SU-DHL-6 (cell line): ENCODE data around the gene MEI4.
"Not testable (repeated sequence)": the region's sequence is repeated elsewhere in the genome, so short reads cannot be mapped to it uniquely, and the experiment has no call there.

Experiments
- H2AFZ ChIP-seq: fragments of 200-600 bp; sonication (generic); 2 replicates; pipeline ENCODE4 v1.6.1; 2014; ENCODE audit warnings: low read depth, mild to moderate bottlenecking, moderate library complexity, mixed read lengths, antibody characterized with exemption, low read length; ENCODE audit not compliant: severe bottlenecking
- H3F3A ChIP-seq: fragments of 200-600 bp; shearing (Covaris generic); 2 replicates; pipeline ENCODE4 v1.6.0; 2016; ENCODE audit warnings: antibody characterized with exemption, mild to moderate bottlenecking; ENCODE audit not compliant: insufficient read depth
- H3K27ac ChIP-seq: fragments of 200-600 bp; sonication (generic); 2 replicates; pipeline ENCODE4 v1.5.1; 2016; ENCODE audit warnings: low read depth, mild to moderate bottlenecking, low read length, moderate library complexity, mixed read lengths
- H3K27me3 ChIP-seq: fragments of 200-600 bp; sonication (generic), shearing (Covaris generic); 2 replicates; pipeline ENCODE4 v1.6.0; 2014; ENCODE audit warnings: mild to moderate bottlenecking, low read length
- H3K36me3 ChIP-seq: fragments of 200-600 bp; sonication (generic); 2 replicates; pipeline ENCODE4 v1.6.1; 2014; ENCODE audit warnings: mild to moderate bottlenecking, low read length, mixed read lengths
- H3K4me2 ChIP-seq: fragments of 300-600, 200-600 bp; shearing (Covaris generic), sonication (generic); 2 replicates; pipeline ENCODE4 v1.6.0; 2014; ENCODE audit warnings: low read length, low read depth, mild to moderate bottlenecking; ENCODE audit not compliant: poor library complexity, severe bottlenecking
- H3K4me3 ChIP-seq: fragments of 200-600 bp; sonication (generic); 2 replicates; pipeline ENCODE4 v1.5.1; 2014; ENCODE audit warnings: antibody characterized with exemption, low read length, mild to moderate bottlenecking, mixed read lengths; ENCODE audit not compliant: insufficient read depth, poor library complexity, severe bottlenecking
- H3K79me2 ChIP-seq: fragments of 200-600 bp; sonication (generic); 2 replicates; pipeline ENCODE4 v1.6.1; 2014; ENCODE audit warnings: mild to moderate bottlenecking, low read length, moderate library complexity; ENCODE audit not compliant: insufficient read depth
- H3K9ac ChIP-seq: fragments of 200-600 bp; sonication (generic); 2 replicates; pipeline ENCODE4 v1.7.0; 2014; ENCODE audit warnings: mild to moderate bottlenecking, low read length
- H3K9me2 ChIP-seq: fragments of 200-600 bp; sonication (generic); replicated peaks from 2 replicates; pipeline ENCODE4 v1.6.1; 2014; ENCODE audit warnings: low read length; ENCODE audit not compliant: insufficient read depth
- H3K9me3 ChIP-seq: fragments of 200-600 bp; sonication (generic); 2 replicates; pipeline ENCODE4 v1.6.1; 2014; ENCODE audit warnings: low read length, mixed read lengths; ENCODE audit not compliant: insufficient read depth
- H4K20me1 ChIP-seq: fragments of 200-600 bp; sonication (generic); 2 replicates; pipeline ENCODE4 v1.6.1; 2014; ENCODE audit warnings: low read depth, mild to moderate bottlenecking, antibody characterized with exemption, low read length, moderate library complexity, mixed read lengths
- EZH2phosphoT487 ChIP-seq: fragments of 200-600 bp; sonication (generic), shearing (Covaris generic); conservative IDR thresholded peaks from 2 replicates; pipeline ENCODE4 v1.6.1; 2018; ENCODE audit warnings: mild to moderate bottlenecking, antibody characterized with exemption, low read length, moderate library complexity, mixed read lengths
- TF ChIP-seq, protein P1 (sequence below): fragments of 200-600 bp; sonication (generic); IDR thresholded peaks from one replicate; pipeline ENCODE4 v1.5.1; 2017; ENCODE audit warnings: antibody characterized with exemption, mild to moderate bottlenecking, low read length, moderate library complexity; ENCODE audit not compliant: insufficient read depth, poor library complexity, severe bottlenecking

The MEI4 gene

DNA sequence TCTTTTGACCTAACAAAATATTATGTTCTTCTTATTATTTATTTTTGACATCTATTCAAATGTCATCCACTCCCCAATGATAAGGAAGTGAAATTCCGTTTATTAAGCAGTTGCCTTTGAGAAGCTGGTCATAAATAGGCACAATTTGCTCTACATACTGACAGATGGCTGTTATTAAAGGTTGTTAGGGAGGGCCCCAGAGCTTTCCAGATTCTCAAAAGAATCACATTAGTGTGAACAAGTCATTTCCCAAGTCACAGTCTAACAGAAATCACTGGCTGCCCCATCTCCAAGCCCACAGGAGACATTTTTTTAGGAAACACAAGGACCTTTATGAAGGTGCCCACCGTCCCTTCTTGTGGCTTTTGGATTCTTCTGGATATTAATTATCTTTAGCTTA lies 172.4 kb downstream of the MEI4 start:
- H3K4me3 ChIP-seq = no peak overlapping the region
- TF ChIP-seq EZH2phosphoT487 = no peak

DNA sequence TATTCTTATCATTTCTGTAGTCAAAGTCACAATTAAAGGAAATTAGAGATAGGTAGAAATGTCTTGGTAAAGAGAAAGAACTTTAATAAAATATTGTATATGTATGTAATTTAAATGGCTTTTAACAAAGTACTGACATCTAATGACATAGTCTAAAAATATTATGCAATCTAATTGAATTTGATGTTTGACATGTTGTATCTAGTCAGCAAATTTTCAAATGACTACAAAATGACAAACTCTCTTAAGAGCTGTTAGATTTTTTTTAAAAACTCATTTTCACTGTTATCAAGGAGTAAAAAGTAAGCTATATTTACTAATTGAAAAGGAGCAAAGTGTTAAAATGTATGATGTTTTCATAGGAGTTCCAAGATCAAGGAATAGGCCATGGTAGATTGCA lies 176.9 kb downstream of the MEI4 start:
- Histone ChIP-seq H3K27me3 (no peaks in the 10 kb centered on the region), H3F3A (no peaks in the 10 kb centered on the region), H2AFZ (no peak overlapping the region), H3K9me3 (no peaks in the 10 kb centered on the region), H3K36me3 (no peaks in the 10 kb centered on the region), H3K79me2 (no peaks in the 10 kb centered on the region), H4K20me1 (no peaks in the 10 kb centered on the region), H3K9ac (no peak overlapping the region), H3K27ac (no peak overlapping the region), H3K4me3 (no peak overlapping the region), H3K9me2 (no peaks in the 10 kb centered on the region), H3K4me2 (no peak overlapping the region)
- TF ChIP-seq EZH2phosphoT487 = no peak
- TF ChIP-seq, protein P1, sequence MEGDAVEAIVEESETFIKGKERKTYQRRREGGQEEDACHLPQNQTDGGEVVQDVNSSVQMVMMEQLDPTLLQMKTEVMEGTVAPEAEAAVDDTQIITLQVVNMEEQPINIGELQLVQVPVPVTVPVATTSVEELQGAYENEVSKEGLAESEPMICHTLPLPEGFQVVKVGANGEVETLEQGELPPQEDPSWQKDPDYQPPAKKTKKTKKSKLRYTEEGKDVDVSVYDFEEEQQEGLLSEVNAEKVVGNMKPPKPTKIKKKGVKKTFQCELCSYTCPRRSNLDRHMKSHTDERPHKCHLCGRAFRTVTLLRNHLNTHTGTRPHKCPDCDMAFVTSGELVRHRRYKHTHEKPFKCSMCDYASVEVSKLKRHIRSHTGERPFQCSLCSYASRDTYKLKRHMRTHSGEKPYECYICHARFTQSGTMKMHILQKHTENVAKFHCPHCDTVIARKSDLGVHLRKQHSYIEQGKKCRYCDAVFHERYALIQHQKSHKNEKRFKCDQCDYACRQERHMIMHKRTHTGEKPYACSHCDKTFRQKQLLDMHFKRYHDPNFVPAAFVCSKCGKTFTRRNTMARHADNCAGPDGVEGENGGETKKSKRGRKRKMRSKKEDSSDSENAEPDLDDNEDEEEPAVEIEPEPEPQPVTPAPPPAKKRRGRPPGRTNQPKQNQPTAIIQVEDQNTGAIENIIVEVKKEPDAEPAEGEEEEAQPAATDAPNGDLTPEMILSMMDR = no peak

More for the DNA sequence above, 172.4 kb downstream of the MEI4 start:
- H3K9me3 ChIP-seq = no peaks in the 10 kb centered on the region
- no peaks in the 10 kb centered on the region for H3K36me3 ChIP-seq
- H2AFZ ChIP-seq = no peak overlapping the region
- no peaks in the 10 kb centered on the region for H4K20me1 ChIP-seq
- no peak overlapping the region for H3K4me2 ChIP-seq
- H3F3A ChIP-seq = no peaks in the 10 kb centered on the region
- H3K9me2 ChIP-seq = no peaks in the 10 kb centered on the region
- H3K79me2 ChIP-seq = no peaks in the 10 kb centered on the region
- no peak overlapping the region for H3K9ac ChIP-seq
- no peaks in the 10 kb centered on the region for H3K27me3 ChIP-seq
- no peak overlapping the region for H3K27ac ChIP-seq

DNA sequence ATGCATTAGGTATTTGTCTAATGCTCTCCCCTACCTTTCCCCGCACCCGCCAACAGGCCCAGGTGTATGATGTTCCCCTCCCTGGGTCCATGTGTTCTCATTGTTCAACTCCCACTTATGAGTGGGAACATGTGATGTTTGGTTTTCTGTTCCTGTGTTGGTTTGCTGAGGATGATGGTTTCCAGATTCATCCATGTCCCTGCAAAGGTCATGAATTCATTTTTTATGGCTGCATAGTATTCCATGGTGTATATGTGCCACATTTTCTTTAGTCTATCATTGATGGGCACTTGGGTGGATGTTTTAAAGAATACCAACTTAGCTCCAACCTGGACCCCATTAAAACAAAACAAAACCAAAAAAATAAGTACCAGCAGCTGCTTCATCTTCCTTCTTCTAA lies 180.9 kb downstream of the MEI4 start:
- not testable (repeated sequence) for H3K9ac ChIP-seq, H3K36me3 ChIP-seq, H3K79me2 ChIP-seq, H3K9me3 ChIP-seq, H3K9me2 ChIP-seq, H3K4me2 ChIP-seq, H3K4me3 ChIP-seq, H3F3A ChIP-seq, H3K27ac ChIP-seq, H3K27me3 ChIP-seq, H2AFZ ChIP-seq, H4K20me1 ChIP-seq

DNA sequence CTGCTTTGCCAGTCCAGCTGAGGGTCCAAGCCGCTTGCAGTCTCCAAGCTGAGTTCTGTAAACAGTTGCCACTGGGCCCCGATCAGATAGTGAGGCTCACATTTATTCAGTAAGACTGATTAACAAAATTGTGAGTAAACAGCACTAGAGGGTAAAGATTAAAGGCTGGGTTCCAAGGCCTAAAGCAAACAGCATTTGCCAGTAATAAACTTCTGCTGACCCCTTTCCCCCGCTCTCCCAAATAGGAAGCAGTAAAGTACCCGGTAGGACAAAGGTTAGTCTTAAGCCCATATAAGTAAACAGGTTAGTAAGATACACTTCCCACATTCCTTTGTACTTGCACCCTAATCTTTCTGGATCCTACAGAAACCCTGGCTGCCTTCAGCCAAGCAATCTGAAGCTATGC lies 181.8 kb downstream of the MEI4 start:
- Histone ChIP-seq H3K36me3 (no peaks in the 10 kb centered on the region), H3K9me2 (no peaks in the 10 kb centered on the region), H3K4me3 (no peak overlapping the region), H3K27me3 (no peaks in the 10 kb centered on the region), H3K9me3 (no peaks in the 10 kb centered on the region), H3K4me2 (no peak overlapping the region), H3K27ac (no peak overlapping the region), H3F3A (no peaks in the 10 kb centered on the region), H3K9ac (no peak overlapping the region), H2AFZ (no peak overlapping the region), H3K79me2 (no peaks in the 10 kb centered on the region), H4K20me1 (no peaks in the 10 kb centered on the region)
- TF ChIP-seq EZH2phosphoT487 = no peak
- TF ChIP-seq, protein P1 = no peak
